Fibroblast of mammary gland (primary cell): ENCODE measurements around the gene GDPD3.

ENCODE experiments used
- DNase-seq: peaks from one replicate; pipeline ENCODE4 v3.0.0-alpha.2; 2010; ENCODE audit warnings: low read depth
- H3K4me3 ChIP-seq: 2 replicates; pipeline ENCODE4 v1.5.1; 2011; ENCODE audit warnings: low read depth, mild to moderate bottlenecking, low read length, moderate library complexity; ENCODE audit not compliant: control insufficient read depth
- CTCF ChIP-seq: conservative IDR thresholded peaks from 2 replicates; pipeline ENCODE4 v1.5.1; 2011; ENCODE audit warnings: low read depth, low read length, inconsistent platforms; ENCODE audit not compliant: control insufficient read depth, insufficient read depth

GDPD3 gene

GRCh38 chr16:30112197-30113030, 923 bp downstream of the GDPD3 start:
- no peak overlapping the region for H3K4me3 ChIP-seq
- TF ChIP-seq CTCF, result peak; percentile 68
- DNase-seq, result peak; percentile 69

- DNase-seq, result peak; percentile 19
- TF ChIP-seq CTCF, result no peak
- H3K4me3 ChIP-seq, result no peak overlapping the region
Observed at GRCh38 chr16:30110661-30111060, 2.7 kb downstream of the GDPD3 start.

GRCh38 chr16:30108059-30108850, 5.1 kb downstream of the GDPD3 start:
- no peak overlapping the region for H3K4me3 ChIP-seq
- no peak for TF ChIP-seq CTCF
- no peak for DNase-seq

GRCh38 chr16:30104492-30104891, 8.8 kb downstream of the GDPD3 start:
- no peak overlapping the region for H3K4me3 ChIP-seq
- no peak for TF ChIP-seq CTCF

GRCh38 chr16:30104090-30104489, 9.2 kb downstream of the GDPD3 start:
- no peak for TF ChIP-seq CTCF
- no peak for DNase-seq
- no peak overlapping the region for H3K4me3 ChIP-seq

More at GRCh38 chr16:30104492-30104891, 8.8 kb downstream of the GDPD3 start:
- no peak for DNase-seq

GRCh38 chr16:30096862-30097563, 16.3 kb downstream of the GDPD3 start:
- DNase-seq, result no peak
- TF ChIP-seq CTCF, result no peak

More at GRCh38 chr16:30096862-30097563, 16.3 kb downstream of the GDPD3 start:
- no peak overlapping the region for H3K4me3 ChIP-seq
